GM13976 (cell line): Measurements from ENCODE around the gene OR52N4.

Experiments used
- DNase-seq: peaks from one replicate; pipeline ENCODE4 v3.0.0; 2012; ENCODE audit warnings: low spot score
- in situ Hi-C: fragments of 300-500 bp; cut with MboI; formaldehyde crosslinking; loops from one replicate; pipeline ENCODE4 v1.12.0; 2022; ENCODE audit warnings: low sequenced_read_pairs, mixed read lengths, inconsistent platforms; ENCODE audit not compliant: unreplicated experiment
- TF ChIP-seq, protein P1 (sequence below): IDR thresholded peaks from 2 replicates; pipeline ENCODE4 v1.5.1; 2012; ENCODE audit warnings: borderline replicate concordance, mild to moderate bottlenecking; ENCODE audit not compliant: insufficient read depth; ENCODE audit errors: extremely low read depth, missing control alignments, control extremely low read depth

Gene OR52N4

DNA sequence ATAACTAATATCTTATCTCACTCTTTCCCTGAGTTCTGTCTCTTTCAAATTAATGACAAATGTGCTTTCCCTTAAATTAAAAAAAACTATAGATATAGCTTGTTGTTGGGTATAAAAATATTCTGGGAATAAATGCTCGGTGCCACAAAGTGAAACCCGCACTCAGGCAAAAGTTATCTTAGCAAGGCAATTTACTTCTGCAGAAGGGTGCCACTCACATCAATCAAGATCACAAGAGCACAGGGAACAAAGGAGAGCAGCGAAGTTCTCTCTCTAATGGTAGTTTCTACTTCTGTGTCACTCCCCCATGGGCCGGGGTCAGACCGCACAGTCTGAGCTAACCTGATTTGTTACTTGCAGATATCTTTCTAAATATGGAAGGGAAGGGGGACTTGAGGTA lies 49.9 kb downstream of the OR52N4 start:
- DNase-seq, result no peak

More for the DNA sequence above, 49.9 kb downstream of the OR52N4 start:
- TF ChIP-seq, protein P1, sequence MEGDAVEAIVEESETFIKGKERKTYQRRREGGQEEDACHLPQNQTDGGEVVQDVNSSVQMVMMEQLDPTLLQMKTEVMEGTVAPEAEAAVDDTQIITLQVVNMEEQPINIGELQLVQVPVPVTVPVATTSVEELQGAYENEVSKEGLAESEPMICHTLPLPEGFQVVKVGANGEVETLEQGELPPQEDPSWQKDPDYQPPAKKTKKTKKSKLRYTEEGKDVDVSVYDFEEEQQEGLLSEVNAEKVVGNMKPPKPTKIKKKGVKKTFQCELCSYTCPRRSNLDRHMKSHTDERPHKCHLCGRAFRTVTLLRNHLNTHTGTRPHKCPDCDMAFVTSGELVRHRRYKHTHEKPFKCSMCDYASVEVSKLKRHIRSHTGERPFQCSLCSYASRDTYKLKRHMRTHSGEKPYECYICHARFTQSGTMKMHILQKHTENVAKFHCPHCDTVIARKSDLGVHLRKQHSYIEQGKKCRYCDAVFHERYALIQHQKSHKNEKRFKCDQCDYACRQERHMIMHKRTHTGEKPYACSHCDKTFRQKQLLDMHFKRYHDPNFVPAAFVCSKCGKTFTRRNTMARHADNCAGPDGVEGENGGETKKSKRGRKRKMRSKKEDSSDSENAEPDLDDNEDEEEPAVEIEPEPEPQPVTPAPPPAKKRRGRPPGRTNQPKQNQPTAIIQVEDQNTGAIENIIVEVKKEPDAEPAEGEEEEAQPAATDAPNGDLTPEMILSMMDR, result no peak
- in situ Hi-C loops, result loop anchor here (10.0 kb wide), 1 partner anchor 199 kb away; no protein-coding TSS in a partner anchor
